Measurements from ENCODE around the gene DENND4B. TPM values are rescaled to one million over a fixed set of nuclear protein-coding genes. Genes with fewer than 3 reads are reported as not detected.

The DENND4B gene
- total RNA-seq, 1 donor: 27.5 TPM

DNA sequence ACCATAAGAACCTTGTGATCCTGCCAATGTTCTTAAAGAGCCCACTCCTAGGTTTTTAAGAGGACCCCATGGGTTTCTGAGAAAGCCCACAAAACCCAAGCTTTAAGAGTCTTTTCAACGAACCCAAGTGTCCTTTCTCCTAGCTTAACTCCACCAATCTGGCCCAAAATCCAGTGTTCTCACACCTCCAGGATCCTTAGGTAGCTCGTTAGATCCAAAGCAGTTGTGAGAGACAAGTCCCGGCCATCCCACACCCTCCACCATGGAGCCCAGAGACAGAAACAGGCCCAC, 1.7 kb downstream of the DENND4B start:
- Histone ChIP-seq H3K9me3 (ENCODE audit: low read depth, low read length) (no peaks in the 10 kb centered on the region), H3K27me3 (ENCODE audit: insufficient read depth, low read length) (no peaks in the 10 kb centered on the region), H3K4me3 (ENCODE audit: insufficient read depth, low read length) (peak overlapping the region; percentile 93), H3K4me2 (ENCODE audit: insufficient read depth, low read length) (peak overlapping the region; percentile 91), H3K36me3 (ENCODE audit: insufficient read depth, low read length) (peaks cover 20% of the 10 kb centered on the region), H3K79me2 (ENCODE audit: insufficient read depth, low read length) (peaks cover 29% of the 10 kb centered on the region), H2AFZ (ENCODE audit: low read length) (no peak overlapping the region), H4K20me1 (ENCODE audit: insufficient read depth, low read length) (no peaks in the 10 kb centered on the region), H3K4me1 (ENCODE audit: insufficient read depth, low read length) (peaks cover 12% of the 10 kb centered on the region), H3K27ac (ENCODE audit: low read depth, low read length) (peak overlapping the region; percentile 90)
- no peak for DNase-seq (ENCODE audit: insufficient read length, low spot score, missing footprints)
- TF ChIP-seq, protein P1, sequence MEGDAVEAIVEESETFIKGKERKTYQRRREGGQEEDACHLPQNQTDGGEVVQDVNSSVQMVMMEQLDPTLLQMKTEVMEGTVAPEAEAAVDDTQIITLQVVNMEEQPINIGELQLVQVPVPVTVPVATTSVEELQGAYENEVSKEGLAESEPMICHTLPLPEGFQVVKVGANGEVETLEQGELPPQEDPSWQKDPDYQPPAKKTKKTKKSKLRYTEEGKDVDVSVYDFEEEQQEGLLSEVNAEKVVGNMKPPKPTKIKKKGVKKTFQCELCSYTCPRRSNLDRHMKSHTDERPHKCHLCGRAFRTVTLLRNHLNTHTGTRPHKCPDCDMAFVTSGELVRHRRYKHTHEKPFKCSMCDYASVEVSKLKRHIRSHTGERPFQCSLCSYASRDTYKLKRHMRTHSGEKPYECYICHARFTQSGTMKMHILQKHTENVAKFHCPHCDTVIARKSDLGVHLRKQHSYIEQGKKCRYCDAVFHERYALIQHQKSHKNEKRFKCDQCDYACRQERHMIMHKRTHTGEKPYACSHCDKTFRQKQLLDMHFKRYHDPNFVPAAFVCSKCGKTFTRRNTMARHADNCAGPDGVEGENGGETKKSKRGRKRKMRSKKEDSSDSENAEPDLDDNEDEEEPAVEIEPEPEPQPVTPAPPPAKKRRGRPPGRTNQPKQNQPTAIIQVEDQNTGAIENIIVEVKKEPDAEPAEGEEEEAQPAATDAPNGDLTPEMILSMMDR (IDR thresholded peaks at IDR 0.05; ENCODE audit: extremely low read depth, low read depth, low read length): no peak

DNA sequence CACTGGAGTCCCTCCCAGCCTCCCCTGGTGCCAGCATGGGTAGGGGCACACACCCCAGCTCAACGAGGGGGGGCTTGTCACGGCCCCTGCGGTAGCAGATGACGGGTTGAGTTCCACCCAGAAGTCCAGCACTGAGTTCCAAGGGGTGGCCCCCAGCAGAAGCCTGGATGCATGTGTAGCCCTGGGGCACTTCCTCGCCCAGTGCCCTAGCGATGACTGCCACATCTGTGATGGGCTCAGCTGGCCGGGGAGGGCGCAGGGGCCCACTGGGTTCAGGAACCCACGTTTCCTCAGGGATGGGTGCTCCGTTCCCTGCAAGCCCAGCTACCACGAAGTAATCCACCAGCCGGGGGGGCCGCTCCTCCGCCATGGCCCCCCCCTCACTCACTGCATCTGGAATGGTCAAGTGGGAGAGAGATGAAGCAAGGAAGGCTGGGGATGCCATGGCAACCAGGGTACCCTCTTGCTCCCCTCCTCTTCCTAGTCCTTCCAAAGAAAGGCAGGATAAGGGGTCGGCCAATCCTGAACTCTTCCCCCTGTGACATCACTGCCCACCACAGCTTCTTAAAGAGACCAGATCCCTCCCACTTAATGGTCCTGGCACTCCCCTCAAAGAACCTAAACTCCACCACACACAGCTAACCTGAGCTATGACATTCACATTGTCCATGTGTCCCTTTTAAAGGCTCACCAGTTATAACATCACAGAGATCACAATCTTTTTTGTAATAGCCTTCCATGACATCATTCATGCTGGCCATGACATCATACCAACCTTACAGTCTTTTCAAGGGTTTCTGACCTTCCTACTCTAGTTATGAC, 2.3 kb downstream of the DENND4B start:
- no peak overlapping the region for H2AFZ ChIP-seq (ENCODE audit: low read length)
- peak overlapping the region; percentile 90 for H3K27ac ChIP-seq (ENCODE audit: low read depth, low read length)
- no peaks in the 10 kb centered on the region for H3K9me3 ChIP-seq (ENCODE audit: low read depth, low read length)
- peak; percentile 88 for DNase-seq (ENCODE audit: insufficient read length, low spot score, missing footprints)
- H3K36me3 ChIP-seq (ENCODE audit: insufficient read depth, low read length): peaks cover 19% of the 10 kb centered on the region
- H3K27me3 ChIP-seq (ENCODE audit: insufficient read depth, low read length): no peaks in the 10 kb centered on the region
- peaks cover 29% of the 10 kb centered on the region for H3K79me2 ChIP-seq (ENCODE audit: insufficient read depth, low read length)
- TF ChIP-seq, protein P1 (IDR thresholded peaks at IDR 0.05; ENCODE audit: extremely low read depth, low read depth, low read length): no peak
- no peak overlapping the region for H3K4me3 ChIP-seq (ENCODE audit: insufficient read depth, low read length)
- no peak overlapping the region for H3K4me2 ChIP-seq (ENCODE audit: insufficient read depth, low read length)
- H3K4me1 ChIP-seq (ENCODE audit: insufficient read depth, low read length): peaks cover 12% of the 10 kb centered on the region
- H4K20me1 ChIP-seq (ENCODE audit: insufficient read depth, low read length): no peaks in the 10 kb centered on the region

DNA sequence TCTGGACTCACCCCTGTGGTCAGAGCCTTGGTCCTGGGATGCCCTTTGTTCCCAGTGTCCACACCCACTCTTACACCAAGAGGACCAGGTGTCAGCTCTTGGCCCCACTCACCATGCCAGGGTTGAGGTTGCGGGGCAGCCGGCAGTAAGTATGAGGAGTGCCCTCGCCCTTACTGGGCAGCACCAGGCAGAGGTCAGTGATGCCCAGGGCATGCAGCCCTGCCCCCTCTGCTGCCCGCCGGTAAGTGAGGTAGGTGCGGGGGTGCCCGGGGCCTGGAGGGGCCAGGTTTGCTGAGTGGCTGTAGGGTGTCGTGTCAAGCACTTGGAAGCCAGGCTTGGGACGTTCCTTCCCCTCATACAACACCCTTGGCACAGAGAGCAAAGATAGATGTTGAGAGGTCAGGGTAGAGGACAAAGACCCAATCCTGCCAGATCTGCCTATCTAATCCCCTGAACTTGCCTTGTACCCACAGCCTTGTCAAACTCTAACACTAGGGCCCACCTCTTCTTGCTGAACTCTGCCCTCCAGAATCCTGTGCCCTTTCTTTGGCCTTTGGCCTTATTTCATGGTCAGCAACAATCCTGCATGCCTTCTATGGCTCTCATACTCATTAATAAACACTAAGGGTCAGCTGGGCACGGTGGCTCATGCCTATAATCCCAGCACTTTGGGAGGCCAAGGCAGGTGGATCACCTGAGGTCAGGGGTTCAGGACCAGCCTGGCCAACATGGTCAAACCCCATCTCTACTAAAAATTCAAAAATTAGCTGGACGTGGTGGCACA, 3.6 kb downstream of the DENND4B start:
- Histone ChIP-seq H4K20me1 (ENCODE audit: insufficient read depth, low read length) (no peaks in the 10 kb centered on the region), H3K9me3 (ENCODE audit: low read depth, low read length) (no peaks in the 10 kb centered on the region), H3K4me3 (ENCODE audit: insufficient read depth, low read length) (no peak overlapping the region), H3K4me2 (ENCODE audit: insufficient read depth, low read length) (no peak overlapping the region), H3K27me3 (ENCODE audit: insufficient read depth, low read length) (no peaks in the 10 kb centered on the region), H3K27ac (ENCODE audit: low read depth, low read length) (no peak overlapping the region), H2AFZ (ENCODE audit: low read length) (no peak overlapping the region), H3K79me2 (ENCODE audit: insufficient read depth, low read length) (peaks cover 29% of the 10 kb centered on the region), H3K36me3 (ENCODE audit: insufficient read depth, low read length) (peaks cover 21% of the 10 kb centered on the region), H3K4me1 (ENCODE audit: insufficient read depth, low read length) (peaks cover 12% of the 10 kb centered on the region)
- TF ChIP-seq, protein P1 (IDR thresholded peaks at IDR 0.05; ENCODE audit: extremely low read depth, low read depth, low read length): no peak
- peak; percentile 68 for DNase-seq (ENCODE audit: insufficient read length, low spot score, missing footprints)

Data from osteoblast (primary cell).